GM18511 (cell line): ENCODE results near the gene ZNF77.
A peak's percentile ranks its signal among the peaks of the same experiment; 100 is the strongest.
"Not testable (repeated sequence)": the region's sequence is repeated elsewhere in the genome, so short reads cannot be mapped to it uniquely, and the experiment has no call there.

Experiments
- ATAC-seq: cut with Tn5 transposase; IDR thresholded peaks from one replicate; pipeline ENCODE4 v1.9.1; 2021; ENCODE audit warnings: mild to moderate bottlenecking, moderate library complexity; ENCODE audit not compliant: unreplicated experiment

ZNF77 gene

GRCh38 chr19:2973229-2973628 lies 28.5 kb upstream of the ZNF77 start:
- ATAC-seq: no peak

- no peak for ATAC-seq
Measured at GRCh38 chr19:2970201-2970835, 25.5 kb upstream of the ZNF77 start.

GRCh38 chr19:2969104-2969504 lies 24.3 kb upstream of the ZNF77 start:
- ATAC-seq: no peak

GRCh38 chr19:2967972-2968371 lies 23.2 kb upstream of the ZNF77 start:
- ATAC-seq: no peak

GRCh38 chr19:2964874-2965273 lies 20.1 kb upstream of the ZNF77 start:
- ATAC-seq: no peak

- not testable (repeated sequence) for ATAC-seq
Measured at GRCh38 chr19:2963631-2964030, 18.9 kb upstream of the ZNF77 start.

GRCh38 chr19:2963122-2963521 lies 18.4 kb upstream of the ZNF77 start:
- no peak for ATAC-seq

- no peak for ATAC-seq
Measured at GRCh38 chr19:2962018-2962670, 17.4 kb upstream of the ZNF77 start.

GRCh38 chr19:2960120-2960519 lies 15.3 kb upstream of the ZNF77 start:
- ATAC-seq: no peak

GRCh38 chr19:2957160-2957559 lies 12.4 kb upstream of the ZNF77 start:
- no peak for ATAC-seq

- no peak for ATAC-seq
Measured at GRCh38 chr19:2952953-2953481, 8.2 kb upstream of the ZNF77 start.

- peak; percentile 94 for ATAC-seq
Measured at GRCh38 chr19:2950286-2951124, 5.7 kb upstream of the ZNF77 start.

GRCh38 chr19:2949939-2950285 lies 5.1 kb upstream of the ZNF77 start:
- ATAC-seq: peak; percentile 10

- ATAC-seq: no peak
Measured at GRCh38 chr19:2945575-2946184, 909 bp upstream of the ZNF77 start.

- ATAC-seq: no peak
Measured at GRCh38 chr19:2944403-2944774, 382 bp downstream of the ZNF77 start.

GRCh38 chr19:2942928-2943640 lies 1.7 kb downstream of the ZNF77 start:
- ATAC-seq: no peak

GRCh38 chr19:2935863-2936262 lies 8.9 kb downstream of the ZNF77 start:
- ATAC-seq: not testable (repeated sequence)

- no peak for ATAC-seq
Measured at GRCh38 chr19:2933490-2933910, 11.3 kb downstream of the ZNF77 start.

- no peak for ATAC-seq
Measured at GRCh38 chr19:2927032-2927430, 17.7 kb downstream of the ZNF77 start.

GRCh38 chr19:2926341-2927031 lies 18.3 kb downstream of the ZNF77 start:
- no peak for ATAC-seq
